IMR-90 (cell line): ENCODE measurements around the gene ZNF385B. TPM values are rescaled to one million over a fixed set of nuclear protein-coding genes. Genes with fewer than 3 reads are reported as not detected.

Experiments
- ATAC-seq: fragments of 200-7000 bp; cut with Tn5 transposase; 2 replicates; pipeline ENCODE4 v1.9.1; 2020; ENCODE audit warnings: low read depth, mild to moderate bottlenecking, moderate library complexity
- BruUV-seq: library from RNA; stranded (reverse); fragments of 400-500 nt; replicated peaks from 2 replicates; lab custom pipeline; 2021; lab: Mats Ljungman, UMichigan
- CTCF ChIA-PET: fragments of 300-600 bp; formaldehyde crosslinking; extraction: SDS; loops from one replicate; lab custom pipeline; 2021; ENCODE audit warnings: antibody characterized with exemption; lab: Yijun Ruan, JAX
- POLR2A ChIA-PET: fragments of 300-600 bp; sonication (Branson Sonifier 250); formaldehyde crosslinking; loops from one replicate; lab custom pipeline; 2022; ENCODE audit warnings: antibody characterized with exemption; ENCODE audit not compliant: unreplicated experiment; lab: Charles Lee
- DNase-seq: peaks from one replicate; pipeline ENCODE4 v3.0.0; 2013
- H2AFZ ChIP-seq: replicated peaks from 2 replicates; pipeline ENCODE3; 2013; ENCODE audit warnings: low read length, mild to moderate bottlenecking; ENCODE audit not compliant: poor library complexity
- H2AK5ac ChIP-seq: 2 replicates; pipeline ENCODE4 v1.6.1; 2013; ENCODE audit warnings: low read depth, low read length, inconsistent platforms
- H2AK9ac ChIP-seq: replicated peaks from 2 replicates; pipeline ENCODE3; 2013; ENCODE audit warnings: mild to moderate bottlenecking, low read depth, low read length, moderate library complexity; ENCODE audit not compliant: poor library complexity
- H2BK120ac ChIP-seq: 2 replicates; pipeline ENCODE4 v1.6.1; 2013; ENCODE audit warnings: low read depth, low read length, inconsistent platforms
- H2BK15ac ChIP-seq: 3 replicates; pipeline ENCODE4 v1.6.1; 2013; ENCODE audit warnings: low read depth, low read length, inconsistent platforms
- H2BK20ac ChIP-seq: 2 replicates; pipeline ENCODE4 v1.6.1; 2013; ENCODE audit warnings: low read depth, mild to moderate bottlenecking, inconsistent platforms, low read length, moderate library complexity
- H2BK5ac ChIP-seq: 2 replicates; pipeline ENCODE4 v1.6.1; 2013; ENCODE audit warnings: mild to moderate bottlenecking, low read depth, low read length, inconsistent platforms; ENCODE audit not compliant: poor library complexity, severe bottlenecking
- H3K14ac ChIP-seq: replicated peaks from 2 replicates; pipeline ENCODE4 v1.6.1; 2013; ENCODE audit warnings: low read depth, low read length, inconsistent platforms
- H3K18ac ChIP-seq: 2 replicates; pipeline ENCODE4 v1.6.1; 2013; ENCODE audit warnings: low read depth, low read length, control low read depth
- H3K23ac ChIP-seq: 2 replicates; pipeline ENCODE4 v1.6.1; 2013; ENCODE audit warnings: low read depth, low read length, inconsistent platforms
- H3K27ac ChIP-seq: 2 replicates; pipeline ENCODE4 v1.5.1; 2013; ENCODE audit warnings: mild to moderate bottlenecking, control low read depth, low read length; ENCODE audit not compliant: insufficient read depth
- H3K27me3 ChIP-seq: 2 replicates; pipeline ENCODE4 v1.6.1; 2013; ENCODE audit warnings: low read length; ENCODE audit not compliant: control insufficient read depth, insufficient read depth
- H3K36me3 ChIP-seq: 2 replicates; pipeline ENCODE4 v1.6.1; 2013; ENCODE audit warnings: low read length, mixed read lengths; ENCODE audit not compliant: control insufficient read depth, insufficient read depth
- H3K4ac ChIP-seq: 2 replicates; pipeline ENCODE4 v1.6.1; 2013; ENCODE audit warnings: low read depth, low read length, inconsistent platforms
- H3K4me1 ChIP-seq: 2 replicates; pipeline ENCODE4 v1.6.1; 2013; ENCODE audit warnings: low read length, mixed read lengths; ENCODE audit not compliant: control insufficient read depth, insufficient read depth
- H3K4me2 ChIP-seq: 2 replicates; pipeline ENCODE4 v1.6.1; 2013; ENCODE audit warnings: low read depth, mild to moderate bottlenecking, control low read depth, low read length, moderate library complexity
- H3K4me3 ChIP-seq: 2 replicates; pipeline ENCODE4 v1.5.1; 2013; ENCODE audit warnings: low read depth, mild to moderate bottlenecking, control low read depth, low read length, moderate library complexity; ENCODE audit not compliant: insufficient read depth
- H3K56ac ChIP-seq: 2 replicates; pipeline ENCODE4 v1.6.1; 2013; ENCODE audit warnings: low read length, inconsistent platforms; ENCODE audit not compliant: insufficient read depth; ENCODE audit errors: extremely low read depth
- H3K79me1 ChIP-seq, 2 experiments: 2 replicates each; pipeline ENCODE4 v1.6.1; 2013; ENCODE audit warnings: low read length in 2 of 2, inconsistent platforms in 1 of 2, low read depth in 1 of 2
- H3K9ac ChIP-seq: 2 replicates; pipeline ENCODE4 v1.6.1; 2013; ENCODE audit warnings: low read depth, low read length, control low read depth
- H3K9me1 ChIP-seq: 2 replicates; pipeline ENCODE4 v1.6.1; 2013; ENCODE audit warnings: low read length, inconsistent platforms; ENCODE audit not compliant: insufficient read depth
- H3K9me3 ChIP-seq: 2 replicates; pipeline ENCODE4 v1.6.1; 2013; ENCODE audit warnings: low read length; ENCODE audit not compliant: control insufficient read depth, insufficient read depth
- H4K20me1 ChIP-seq: 2 replicates; pipeline ENCODE4 v1.6.1; 2013; ENCODE audit warnings: low read length, inconsistent platforms; ENCODE audit not compliant: insufficient read depth
- H4K5ac ChIP-seq: 2 replicates; pipeline ENCODE4 v1.6.1; 2013; ENCODE audit warnings: mild to moderate bottlenecking, low read depth, low read length, control low read depth
- H4K8ac ChIP-seq, 2 experiments: 2 replicates each; pipeline ENCODE4 v1.6.1; 2013; ENCODE audit warnings: low read depth in 2 of 2, low read length in 2 of 2, control low read depth in 1 of 2, inconsistent platforms in 1 of 2
- H4K91ac ChIP-seq: 2 replicates; pipeline ENCODE4 v1.6.1; 2013; ENCODE audit warnings: low read depth, low read length, inconsistent platforms; ENCODE audit not compliant: insufficient read depth
- BHLHE40 ChIP-seq: fragments of 150-350 bp; IDR thresholded peaks from 2 replicates; pipeline ENCODE4 v1.6.1; 2016; ENCODE audit warnings: mild to moderate bottlenecking, low read depth, low read length
- CEBPB ChIP-seq: IDR thresholded peaks from 2 replicates; pipeline ENCODE4 v1.6.1; 2012; ENCODE audit warnings: low read depth, low read length, improper control_type of control experiment
- CHD1 ChIP-seq: IDR thresholded peaks from 2 replicates; pipeline ENCODE4 v1.6.1; 2012; ENCODE audit warnings: low read depth, low read length, improper control_type of control experiment
- FOS ChIP-seq: fragments of 150-350 bp; IDR thresholded peaks from 2 replicates; pipeline ENCODE4 v1.6.1; 2016; ENCODE audit warnings: low read depth, low read length
- MAFK ChIP-seq: IDR thresholded peaks from 2 replicates; pipeline ENCODE4 v1.6.1; 2012; ENCODE audit warnings: low read depth, low read length, improper control_type of control experiment
- MXI1 ChIP-seq: IDR thresholded peaks from 2 replicates; pipeline ENCODE4 v1.6.1; 2012; ENCODE audit warnings: low read depth, mild to moderate bottlenecking, low read length, moderate library complexity, borderline replicate concordance
- NFE2L2 ChIP-seq: fragments of 150-350 bp; IDR thresholded peaks from 2 replicates; pipeline ENCODE4 v1.6.1; 2016; ENCODE audit warnings: low read depth, mild to moderate bottlenecking, low read length
- POLR2A ChIP-seq: IDR thresholded peaks from 2 replicates; pipeline ENCODE4 v1.6.1; 2012; ENCODE audit warnings: mild to moderate bottlenecking, low read depth, low read length
- RAD21 ChIP-seq: IDR thresholded peaks from 2 replicates; pipeline ENCODE4 v1.6.1; 2012; ENCODE audit warnings: low read length, improper control_type of control experiment
- RCOR1 ChIP-seq: IDR thresholded peaks from 2 replicates; pipeline ENCODE4 v1.6.1; 2012; ENCODE audit warnings: mild to moderate bottlenecking, low read length, improper control_type of control experiment; ENCODE audit not compliant: insufficient replicate concordance
- RFX5 ChIP-seq: IDR thresholded peaks from 2 replicates; pipeline ENCODE4 v1.8.0; 2012; ENCODE audit warnings: low read depth, mild to moderate bottlenecking, low read length, moderate library complexity
- WGBS, 2 experiments: methylation state at CpG; one replicate each; pipeline versions ENCODE4 v1.1.5 to v1.1.7; 2013; ENCODE audit warnings: missing lambda C conversion rate in 2 of 2; ENCODE audit not compliant: insufficient read length in 1 of 2; ENCODE audit errors: extremely low coverage in 2 of 2; 5-methylcytosine and 5-hydroxymethylcytosine counted together
- dilution Hi-C: fragments of 300-500 bp; cut with HindIII; formaldehyde crosslinking; loops from one replicate; pipeline ENCODE4 v1.14.3; 2018; ENCODE audit warnings: low sequenced_read_pairs; ENCODE audit not compliant: unreplicated experiment
- in situ Hi-C: fragments of 300-500 bp; cut with MboI; formaldehyde crosslinking; loops from 3 replicates; pipeline ENCODE4 v1.14.3; 2019; ENCODE audit warnings: low sequenced_read_pairs, inconsistent platforms, mixed read lengths
- intact Hi-C: fragments of 100-400 bp; cut with micrococcal nuclease; formaldehyde crosslinking; loops from 2 replicates; pipeline ENCODE4 v1.10.0; 2022
- polyA plus RNA-seq, 3 experiments: library from polyadenylated mRNA; depleted of rRNA; stranded (reverse); fragments of >200 nt; gene quantifications; 2 replicates each; pipeline ENCODE4 v1.2.3, GENCODE V29; 2012; ENCODE audit warnings: low replicate concordance in 1 of 3
- total RNA-seq: library from RNA; depleted of rRNA; stranded (reverse); fragments of >200 nt; gene quantifications from 2 replicates; pipeline ENCODE4 v1.2.3, GENCODE V29; 2012
- TF ChIP-seq, protein P1 (sequence below): fragments of 150-350 bp; IDR thresholded peaks from 2 replicates; pipeline ENCODE4 v1.6.1; 2017; ENCODE audit warnings: mild to moderate bottlenecking, antibody characterized with exemption, low read length, low read depth
- TF ChIP-seq, protein P2 (sequence below): conservative IDR thresholded peaks from 2 replicates; pipeline ENCODE4 v1.5.1; 2012; ENCODE audit warnings: mild to moderate bottlenecking, low read depth, low read length, improper control_type of control experiment
- TF ChIP-seq, protein P3 (sequence below): fragments of 150-350 bp; IDR thresholded peaks from 2 replicates; pipeline ENCODE4 v1.6.1; 2016; ENCODE audit warnings: low read depth, mild to moderate bottlenecking, low read length, moderate library complexity, borderline replicate concordance

Gene ZNF385B
- total and polyA plus RNA-seq, 2 of the 4 experiments (the other 2 are of a cell fraction) = not detected

DNA sequence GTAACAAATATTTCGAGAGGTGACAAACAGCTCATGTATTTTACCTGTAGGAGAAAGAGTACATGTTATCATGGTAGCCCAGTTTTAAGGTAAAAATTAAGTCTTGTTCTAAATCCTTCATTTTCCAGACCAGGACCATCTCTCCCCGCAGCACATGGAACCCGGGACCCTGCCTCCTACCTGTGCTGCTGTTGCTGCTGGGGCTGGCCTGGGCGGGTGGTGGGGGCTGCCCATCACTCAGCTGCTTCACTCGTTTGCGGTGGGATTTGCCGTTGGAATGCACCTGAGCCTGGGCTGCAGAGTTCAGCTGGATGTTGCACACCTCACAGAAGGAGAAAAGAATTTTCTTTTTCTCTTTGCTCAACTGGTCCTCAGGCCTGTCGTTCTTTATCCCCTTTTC is 92.1 kb downstream of the ZNF385B start:
- Histone ChIP-seq H3K27ac (no peak overlapping the region), H2AFZ (no peak overlapping the region), H3K4me3 (no peak overlapping the region), H3K4me1 (no peaks in the 10 kb centered on the region), H4K5ac (no peak overlapping the region), H3K4me2 (no peak overlapping the region), H4K91ac (no peak overlapping the region), H2BK120ac (no peak overlapping the region), H3K14ac (no peak overlapping the region), H2AK9ac (no peak overlapping the region), H3K9me1 (no peaks in the 10 kb centered on the region), H3K23ac (no peak overlapping the region), H2BK15ac (no peak overlapping the region), H3K56ac (no peak overlapping the region), H3K36me3 (no peaks in the 10 kb centered on the region), H2BK5ac (no peak overlapping the region), H3K4ac (no peak overlapping the region), H2BK20ac (no peak overlapping the region), H3K9ac (no peak overlapping the region), H4K20me1 (no peaks in the 10 kb centered on the region), H2AK5ac (no peak overlapping the region), H3K9me3 (no peaks in the 10 kb centered on the region), H3K18ac (no peak overlapping the region), H3K79me1 (no peaks in the 10 kb centered on the region), H3K27me3 (no peaks in the 10 kb centered on the region; the same call in 1 of the 2 replicates), H4K8ac (no peak overlapping the region)
- DNase-seq (no peak), ATAC-seq (no peak)
- intact Hi-C loops = no loop called here
- no TSS peak for BruUV-seq
- in situ Hi-C loops = no loop called here
- TF ChIP-seq POLR2A (no peak), BHLHE40 (no peak), RFX5 (no peak), MXI1 (no peak), CEBPB (no peak), RAD21 (no peak), CHD1 (no peak), MAFK (no peak), RCOR1 (no peak), FOS (no peak), NFE2L2 (no peak)
- TF ChIP-seq, protein P1, sequence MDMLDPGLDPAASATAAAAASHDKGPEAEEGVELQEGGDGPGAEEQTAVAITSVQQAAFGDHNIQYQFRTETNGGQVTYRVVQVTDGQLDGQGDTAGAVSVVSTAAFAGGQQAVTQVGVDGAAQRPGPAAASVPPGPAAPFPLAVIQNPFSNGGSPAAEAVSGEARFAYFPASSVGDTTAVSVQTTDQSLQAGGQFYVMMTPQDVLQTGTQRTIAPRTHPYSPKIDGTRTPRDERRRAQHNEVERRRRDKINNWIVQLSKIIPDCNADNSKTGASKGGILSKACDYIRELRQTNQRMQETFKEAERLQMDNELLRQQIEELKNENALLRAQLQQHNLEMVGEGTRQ = no peak
- TF ChIP-seq, protein P2, sequence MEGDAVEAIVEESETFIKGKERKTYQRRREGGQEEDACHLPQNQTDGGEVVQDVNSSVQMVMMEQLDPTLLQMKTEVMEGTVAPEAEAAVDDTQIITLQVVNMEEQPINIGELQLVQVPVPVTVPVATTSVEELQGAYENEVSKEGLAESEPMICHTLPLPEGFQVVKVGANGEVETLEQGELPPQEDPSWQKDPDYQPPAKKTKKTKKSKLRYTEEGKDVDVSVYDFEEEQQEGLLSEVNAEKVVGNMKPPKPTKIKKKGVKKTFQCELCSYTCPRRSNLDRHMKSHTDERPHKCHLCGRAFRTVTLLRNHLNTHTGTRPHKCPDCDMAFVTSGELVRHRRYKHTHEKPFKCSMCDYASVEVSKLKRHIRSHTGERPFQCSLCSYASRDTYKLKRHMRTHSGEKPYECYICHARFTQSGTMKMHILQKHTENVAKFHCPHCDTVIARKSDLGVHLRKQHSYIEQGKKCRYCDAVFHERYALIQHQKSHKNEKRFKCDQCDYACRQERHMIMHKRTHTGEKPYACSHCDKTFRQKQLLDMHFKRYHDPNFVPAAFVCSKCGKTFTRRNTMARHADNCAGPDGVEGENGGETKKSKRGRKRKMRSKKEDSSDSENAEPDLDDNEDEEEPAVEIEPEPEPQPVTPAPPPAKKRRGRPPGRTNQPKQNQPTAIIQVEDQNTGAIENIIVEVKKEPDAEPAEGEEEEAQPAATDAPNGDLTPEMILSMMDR = no peak
- TF ChIP-seq, protein P3, sequence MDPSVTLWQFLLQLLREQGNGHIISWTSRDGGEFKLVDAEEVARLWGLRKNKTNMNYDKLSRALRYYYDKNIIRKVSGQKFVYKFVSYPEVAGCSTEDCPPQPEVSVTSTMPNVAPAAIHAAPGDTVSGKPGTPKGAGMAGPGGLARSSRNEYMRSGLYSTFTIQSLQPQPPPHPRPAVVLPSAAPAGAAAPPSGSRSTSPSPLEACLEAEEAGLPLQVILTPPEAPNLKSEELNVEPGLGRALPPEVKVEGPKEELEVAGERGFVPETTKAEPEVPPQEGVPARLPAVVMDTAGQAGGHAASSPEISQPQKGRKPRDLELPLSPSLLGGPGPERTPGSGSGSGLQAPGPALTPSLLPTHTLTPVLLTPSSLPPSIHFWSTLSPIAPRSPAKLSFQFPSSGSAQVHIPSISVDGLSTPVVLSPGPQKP = no peak
- dilution Hi-C loops = no loop called here
- CTCF ChIA-PET = no interaction called here
- POLR2A ChIA-PET = no interaction called here
- WGBS, 2 experiments = no CpG with 5 or more reads among the region's 8 CpGs
